ENCODE measurements around the gene KRTAP9-3. TPM values are rescaled to one million over a fixed set of nuclear protein-coding genes. Genes with fewer than 3 reads are reported as not detected.
"Not testable (repeated sequence)": the region's sequence is repeated elsewhere in the genome, so short reads cannot be mapped to it uniquely, and the experiment has no call there.

KRTAP9-3 gene
- polyA plus RNA-seq, 1 donor from 2014 or later = not detected

GRCh38 chr17:41215681-41216080, 16.6 kb upstream of the KRTAP9-3 start:
- Histone ChIP-seq H3K9ac (ENCODE audit: low read length) (no peak overlapping the region), H3K36me3 (ENCODE audit: insufficient read depth, low read length) (no peaks in the 10 kb centered on the region), H3K27ac (ENCODE audit: low read length) (no peak overlapping the region), H4K20me1 (ENCODE audit: insufficient read depth) (no peaks in the 10 kb centered on the region), H3K9me3 (ENCODE audit: low read length) (no peaks in the 10 kb centered on the region), H3K27me3 (ENCODE audit: insufficient read depth, low read depth, low read length) (no peaks in the 10 kb centered on the region), H3K4me3 (ENCODE audit: low read length) (no peak overlapping the region), H3K4me2 (ENCODE audit: low read length) (no peak overlapping the region), H2AFZ (ENCODE audit: low read depth, low read length) (no peak overlapping the region), H3K9me2 (ENCODE audit: insufficient read depth, low read length) (no peaks in the 10 kb centered on the region), H3K79me2 (replicated peaks; ENCODE audit: insufficient read depth, low read length) (no peaks in the 10 kb centered on the region), H3F3A (ENCODE audit: insufficient read depth, low read length, poor library complexity, severe bottlenecking) (no peaks in the 10 kb centered on the region)
- TF ChIP-seq MXI1 (conservative IDR thresholded peaks at IDR 0.05; ENCODE audit: poor library complexity, severe bottlenecking) = no peak
- TF ChIP-seq EZH2 (IDR thresholded peaks at IDR 0.05; ENCODE audit: borderline replicate concordance, insufficient read depth, low read length, poor library complexity, severe bottlenecking) = no peak
- TF ChIP-seq, protein P1, sequence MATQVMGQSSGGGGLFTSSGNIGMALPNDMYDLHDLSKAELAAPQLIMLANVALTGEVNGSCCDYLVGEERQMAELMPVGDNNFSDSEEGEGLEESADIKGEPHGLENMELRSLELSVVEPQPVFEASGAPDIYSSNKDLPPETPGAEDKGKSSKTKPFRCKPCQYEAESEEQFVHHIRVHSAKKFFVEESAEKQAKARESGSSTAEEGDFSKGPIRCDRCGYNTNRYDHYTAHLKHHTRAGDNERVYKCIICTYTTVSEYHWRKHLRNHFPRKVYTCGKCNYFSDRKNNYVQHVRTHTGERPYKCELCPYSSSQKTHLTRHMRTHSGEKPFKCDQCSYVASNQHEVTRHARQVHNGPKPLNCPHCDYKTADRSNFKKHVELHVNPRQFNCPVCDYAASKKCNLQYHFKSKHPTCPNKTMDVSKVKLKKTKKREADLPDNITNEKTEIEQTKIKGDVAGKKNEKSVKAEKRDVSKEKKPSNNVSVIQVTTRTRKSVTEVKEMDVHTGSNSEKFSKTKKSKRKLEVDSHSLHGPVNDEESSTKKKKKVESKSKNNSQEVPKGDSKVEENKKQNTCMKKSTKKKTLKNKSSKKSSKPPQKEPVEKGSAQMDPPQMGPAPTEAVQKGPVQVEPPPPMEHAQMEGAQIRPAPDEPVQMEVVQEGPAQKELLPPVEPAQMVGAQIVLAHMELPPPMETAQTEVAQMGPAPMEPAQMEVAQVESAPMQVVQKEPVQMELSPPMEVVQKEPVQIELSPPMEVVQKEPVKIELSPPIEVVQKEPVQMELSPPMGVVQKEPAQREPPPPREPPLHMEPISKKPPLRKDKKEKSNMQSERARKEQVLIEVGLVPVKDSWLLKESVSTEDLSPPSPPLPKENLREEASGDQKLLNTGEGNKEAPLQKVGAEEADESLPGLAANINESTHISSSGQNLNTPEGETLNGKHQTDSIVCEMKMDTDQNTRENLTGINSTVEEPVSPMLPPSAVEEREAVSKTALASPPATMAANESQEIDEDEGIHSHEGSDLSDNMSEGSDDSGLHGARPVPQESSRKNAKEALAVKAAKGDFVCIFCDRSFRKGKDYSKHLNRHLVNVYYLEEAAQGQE (IDR thresholded peaks at IDR 0.05; ENCODE audit: borderline replicate concordance) = no peak
- TF ChIP-seq POLR2AphosphoS5 (IDR thresholded peaks at IDR 0.05) = no peak

GRCh38 chr17:41223821-41224220, 8.4 kb upstream of the KRTAP9-3 start:
- Histone ChIP-seq H3K36me3 (ENCODE audit: insufficient read depth, low read length) (no peaks in the 10 kb centered on the region), H3K27me3 (ENCODE audit: insufficient read depth, low read depth, low read length) (no peaks in the 10 kb centered on the region), H3K9ac (ENCODE audit: low read length) (no peak overlapping the region), H3K4me3 (ENCODE audit: low read length) (no peak overlapping the region), H3K4me2 (ENCODE audit: low read length) (no peak overlapping the region), H3K9me3 (ENCODE audit: low read length) (no peaks in the 10 kb centered on the region), H3F3A (ENCODE audit: insufficient read depth, low read length, poor library complexity, severe bottlenecking) (no peaks in the 10 kb centered on the region), H3K79me2 (replicated peaks; ENCODE audit: insufficient read depth, low read length) (no peaks in the 10 kb centered on the region), H4K20me1 (ENCODE audit: insufficient read depth) (no peaks in the 10 kb centered on the region), H3K27ac (ENCODE audit: low read length) (no peak overlapping the region), H2AFZ (ENCODE audit: low read depth, low read length) (no peak overlapping the region), H3K9me2 (ENCODE audit: insufficient read depth, low read length) (no peaks in the 10 kb centered on the region)
- TF ChIP-seq MXI1 (conservative IDR thresholded peaks at IDR 0.05; ENCODE audit: poor library complexity, severe bottlenecking) (no peak), TAF1 (IDR thresholded peaks at IDR 0.05; ENCODE audit: low read depth) (no peak)

DNA sequence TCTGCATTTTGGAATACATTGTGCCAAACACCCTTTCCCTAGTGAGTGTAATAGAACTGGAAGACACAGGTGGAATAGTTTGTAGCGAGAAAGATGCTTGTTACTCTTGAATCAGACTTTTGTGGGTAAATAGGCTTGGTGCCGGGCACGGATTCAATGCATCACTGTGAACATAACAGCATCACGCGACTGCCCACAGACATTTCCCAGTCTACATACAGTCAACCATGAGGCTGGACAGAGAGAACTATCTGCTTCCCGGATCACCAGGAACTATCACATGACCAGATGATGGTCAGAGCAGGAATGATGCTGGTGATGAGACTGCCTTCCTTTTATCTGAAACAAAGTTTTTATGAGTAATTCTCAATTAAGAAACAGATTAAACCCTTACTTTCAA, 6.2 kb upstream of the KRTAP9-3 start:
- no peak overlapping the region for H3K4me2 ChIP-seq (ENCODE audit: low read length)
- H2AFZ ChIP-seq (ENCODE audit: low read depth, low read length) = no peak overlapping the region
- TF ChIP-seq, protein P2, sequence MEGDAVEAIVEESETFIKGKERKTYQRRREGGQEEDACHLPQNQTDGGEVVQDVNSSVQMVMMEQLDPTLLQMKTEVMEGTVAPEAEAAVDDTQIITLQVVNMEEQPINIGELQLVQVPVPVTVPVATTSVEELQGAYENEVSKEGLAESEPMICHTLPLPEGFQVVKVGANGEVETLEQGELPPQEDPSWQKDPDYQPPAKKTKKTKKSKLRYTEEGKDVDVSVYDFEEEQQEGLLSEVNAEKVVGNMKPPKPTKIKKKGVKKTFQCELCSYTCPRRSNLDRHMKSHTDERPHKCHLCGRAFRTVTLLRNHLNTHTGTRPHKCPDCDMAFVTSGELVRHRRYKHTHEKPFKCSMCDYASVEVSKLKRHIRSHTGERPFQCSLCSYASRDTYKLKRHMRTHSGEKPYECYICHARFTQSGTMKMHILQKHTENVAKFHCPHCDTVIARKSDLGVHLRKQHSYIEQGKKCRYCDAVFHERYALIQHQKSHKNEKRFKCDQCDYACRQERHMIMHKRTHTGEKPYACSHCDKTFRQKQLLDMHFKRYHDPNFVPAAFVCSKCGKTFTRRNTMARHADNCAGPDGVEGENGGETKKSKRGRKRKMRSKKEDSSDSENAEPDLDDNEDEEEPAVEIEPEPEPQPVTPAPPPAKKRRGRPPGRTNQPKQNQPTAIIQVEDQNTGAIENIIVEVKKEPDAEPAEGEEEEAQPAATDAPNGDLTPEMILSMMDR (IDR thresholded peaks at IDR 0.05; ENCODE audit: poor library complexity, severe bottlenecking) = no peak
- no peak for TF ChIP-seq SMC3 (conservative IDR thresholded peaks at IDR 0.05; ENCODE audit: poor library complexity)
- TF ChIP-seq EP300 (conservative IDR thresholded peaks at IDR 0.05; ENCODE audit: poor library complexity, severe bottlenecking) = no peak
- TF ChIP-seq RAD21 (conservative IDR thresholded peaks at IDR 0.05) = no peak
- TF ChIP-seq, protein P1 (IDR thresholded peaks at IDR 0.05; ENCODE audit: borderline replicate concordance) = no peak
- no peak for TF ChIP-seq EZH2 (IDR thresholded peaks at IDR 0.05; ENCODE audit: borderline replicate concordance, insufficient read depth, low read length, poor library complexity, severe bottlenecking)
- no peak for TF ChIP-seq TAF1 (IDR thresholded peaks at IDR 0.05; ENCODE audit: low read depth)
- TF ChIP-seq MXI1 (conservative IDR thresholded peaks at IDR 0.05; ENCODE audit: poor library complexity, severe bottlenecking) = no peak
- no peak for TF ChIP-seq POLR2AphosphoS5 (IDR thresholded peaks at IDR 0.05)
- H3K79me2 ChIP-seq (replicated peaks; ENCODE audit: insufficient read depth, low read length) = no peaks in the 10 kb centered on the region
- no peak overlapping the region for H3K9ac ChIP-seq (ENCODE audit: low read length)
- no peak overlapping the region for H3K27ac ChIP-seq (ENCODE audit: low read length)
- H3K9me2 ChIP-seq (ENCODE audit: insufficient read depth, low read length) = no peaks in the 10 kb centered on the region
- H3K36me3 ChIP-seq (ENCODE audit: insufficient read depth, low read length) = no peaks in the 10 kb centered on the region
- no peaks in the 10 kb centered on the region for H3K27me3 ChIP-seq (ENCODE audit: insufficient read depth, low read depth, low read length)
- H3K9me3 ChIP-seq (ENCODE audit: low read length) = no peaks in the 10 kb centered on the region
- no peaks in the 10 kb centered on the region for H4K20me1 ChIP-seq (ENCODE audit: insufficient read depth)
- H3K4me3 ChIP-seq (ENCODE audit: low read length) = no peak overlapping the region
- no peaks in the 10 kb centered on the region for H3F3A ChIP-seq (ENCODE audit: insufficient read depth, low read length, poor library complexity, severe bottlenecking)

DNA sequence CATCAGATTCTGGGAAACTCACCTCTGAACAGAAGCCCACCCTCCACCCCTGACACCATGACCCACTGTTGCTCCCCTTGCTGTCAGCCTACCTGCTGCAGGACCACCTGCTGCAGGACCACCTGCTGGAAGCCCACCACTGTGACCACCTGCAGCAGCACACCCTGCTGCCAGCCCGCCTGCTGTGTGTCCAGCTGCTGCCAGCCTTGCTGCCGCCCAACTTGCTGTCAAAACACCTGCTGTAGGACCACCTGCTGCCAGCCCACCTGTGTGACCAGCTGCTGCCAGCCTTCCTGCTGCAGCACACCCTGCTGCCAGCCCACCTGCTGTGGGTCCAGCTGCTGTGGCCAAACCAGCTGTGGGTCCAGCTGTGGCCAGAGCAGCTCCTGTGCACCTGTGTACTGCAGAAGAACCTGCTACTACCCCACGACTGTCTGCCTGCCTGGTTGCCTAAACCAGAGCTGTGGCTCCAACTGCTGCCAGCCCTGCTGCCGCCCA, 5.6 kb upstream of the KRTAP9-3 start, which contains the start of gene KRTAP9-2:
Gene KRTAP9-2, plus strand, starts transcription at position 51 of the 498 bp plus-strand sequence. Its CDS starts 7 bp downstream, at position 58.
- not testable (repeated sequence) for H3K4me3 ChIP-seq (ENCODE audit: low read length); H3K4me2 ChIP-seq (ENCODE audit: low read length); H3F3A ChIP-seq (ENCODE audit: insufficient read depth, low read length, poor library complexity, severe bottlenecking); H3K9ac ChIP-seq (ENCODE audit: low read length); H3K79me2 ChIP-seq (replicated peaks; ENCODE audit: insufficient read depth, low read length); H3K27me3 ChIP-seq (ENCODE audit: insufficient read depth, low read depth, low read length); H3K9me3 ChIP-seq (ENCODE audit: low read length); H3K36me3 ChIP-seq (ENCODE audit: insufficient read depth, low read length); H4K20me1 ChIP-seq (ENCODE audit: insufficient read depth); H3K9me2 ChIP-seq (ENCODE audit: insufficient read depth, low read length); H3K27ac ChIP-seq (ENCODE audit: low read length); H2AFZ ChIP-seq (ENCODE audit: low read depth, low read length)

Data from neural cell (in vitro differentiated cells).